ENCODE measurements around the gene ADGRL2.

Gene ADGRL2

GRCh38 chr1:81970416-81970815, 169.7 kb downstream of the ADGRL2 start:
- H3K27ac ChIP-seq = no peak overlapping the region
- no peak for TF ChIP-seq ZFX (IDR thresholded peaks at IDR 0.05)
- TF ChIP-seq CTCF (conservative IDR thresholded peaks at IDR 0.05) = no peak

- H3K27ac ChIP-seq = no peak overlapping the region
- TF ChIP-seq CTCF (conservative IDR thresholded peaks at IDR 0.05) = no peak
- no peak for TF ChIP-seq ZFX (IDR thresholded peaks at IDR 0.05)
Observed at GRCh38 chr1:81974222-81974841, 173.6 kb downstream of the ADGRL2 start.

GRCh38 chr1:81974883-81975555, 174.3 kb downstream of the ADGRL2 start:
- TF ChIP-seq ZFX (IDR thresholded peaks at IDR 0.05) (no peak), CTCF (conservative IDR thresholded peaks at IDR 0.05) (no peak)
- no peak overlapping the region for H3K27ac ChIP-seq

GRCh38 chr1:81976539-81976938, 175.8 kb downstream of the ADGRL2 start:
- TF ChIP-seq CTCF (conservative IDR thresholded peaks at IDR 0.05) (no peak), ZFX (IDR thresholded peaks at IDR 0.05) (no peak)
- H3K27ac ChIP-seq = no peak overlapping the region

GRCh38 chr1:81978945-81979344, 178.2 kb downstream of the ADGRL2 start:
- TF ChIP-seq ZFX (IDR thresholded peaks at IDR 0.05) = no peak
- no peak for TF ChIP-seq CTCF (conservative IDR thresholded peaks at IDR 0.05)
- H3K27ac ChIP-seq = no peak overlapping the region

- TF ChIP-seq ZFX (IDR thresholded peaks at IDR 0.05) = no peak
- no peak for TF ChIP-seq CTCF (conservative IDR thresholded peaks at IDR 0.05)
Observed at GRCh38 chr1:81982523-81982922, 181.8 kb downstream of the ADGRL2 start.

GRCh38 chr1:81989524-81989923, 188.8 kb downstream of the ADGRL2 start:
- no peak for TF ChIP-seq CTCF (conservative IDR thresholded peaks at IDR 0.05)
- TF ChIP-seq ZFX (IDR thresholded peaks at IDR 0.05) = no peak
- H3K27ac ChIP-seq = no peak overlapping the region

More at GRCh38 chr1:81982523-81982922, 181.8 kb downstream of the ADGRL2 start:
- H3K27ac ChIP-seq = no peak overlapping the region

Data from C4-2B (cell line).